Measurements from ENCODE around the gene DHODH. TPM values are rescaled to one million over a fixed set of nuclear protein-coding genes. Genes with fewer than 3 reads are reported as not detected.

Gene DHODH
- total and polyA plus RNA-seq, 2 donors (not counting 3 experiments of a cell fraction or from before 2014, with no cell fraction given), result 5.8 to 9.2 TPM

- no peak for FAIRE-seq
- Histone ChIP-seq H3K79me2 (ENCODE audit: control insufficient read depth, insufficient read depth, low read length) (no peaks in the 10 kb centered on the region), H3K9me3 (replicated peaks; ENCODE audit: control insufficient read depth, insufficient read depth, low read length) (no peaks in the 10 kb centered on the region), H3K4me3 (replicated peaks in 1 of 3; ENCODE audit: insufficient read depth in 1 of 3, low read depth in 1 of 3, low read length in 3 of 3) (no peak overlapping the region), H3K36me3 (ENCODE audit: control insufficient read depth in 2 of 2, extremely low read depth in 1 of 2, insufficient read depth in 2 of 2, low read length in 2 of 2) (no peaks in the 10 kb centered on the region), H3K27me3 (ENCODE audit: control insufficient read depth in 2 of 2, insufficient read depth in 2 of 2, low read length in 2 of 2) (no peaks in the 10 kb centered on the region), H3K9me1 (replicated peaks; ENCODE audit: control insufficient read depth, extremely low read depth, insufficient read depth, low read length) (no peaks in the 10 kb centered on the region), H4K20me1 (replicated peaks; ENCODE audit: control insufficient read depth, extremely low read depth, insufficient read depth, low read length) (no peaks in the 10 kb centered on the region), H3K4me1 (ENCODE audit: control insufficient read depth, extremely low read depth, insufficient read depth, low read length) (no peaks in the 10 kb centered on the region), H3K27ac (ENCODE audit: insufficient read depth, low read depth, low read length) (no peak overlapping the region), H3K4me2 (ENCODE audit: insufficient read depth, low read length) (no peak overlapping the region), H3K9ac (replicated peaks; ENCODE audit: extremely low read depth, insufficient read depth, low read length) (no peak overlapping the region), H2AFZ (ENCODE audit: low read depth, low read length) (no peak overlapping the region)
- TF ChIP-seq GATA2 (IDR thresholded peaks at IDR 0.05; ENCODE audit: insufficient read depth, insufficient read length, low read depth, low read length) (no peak), MAX (IDR thresholded peaks at IDR 0.05; ENCODE audit: insufficient read depth, insufficient read length) (no peak), FOS (IDR thresholded peaks at IDR 0.05; ENCODE audit: borderline replicate concordance, insufficient read depth, low read length) (no peak), POLR2A (IDR thresholded peaks at IDR 0.05; ENCODE audit: low read depth, low read length) (no peak), JUN (IDR thresholded peaks at IDR 0.05; ENCODE audit: borderline replicate concordance, insufficient read depth, insufficient read length, low read depth) (no peak), MYC (IDR thresholded peaks at IDR 0.05; ENCODE audit: low read depth, low read length) (no peak), POLR2AphosphoS5 (IDR thresholded peaks at IDR 0.05; ENCODE audit: insufficient read depth, low read depth, low read length) (no peak), CTCF (IDR thresholded peaks at IDR 0.05; ENCODE audit: extremely low read depth in 1 of 2, insufficient read depth in 1 of 2, low read depth in 1 of 2, low read length in 2 of 2) (no peak), EZH2 (IDR thresholded peaks at IDR 0.05; ENCODE audit: borderline replicate concordance, low read depth, low read length, severe bottlenecking) (no peak)
- dilution Hi-C loops (cut with MboI; ENCODE audit: extremely low pct_ligation_motif_present, low sequenced_read_pairs) (no loop called here), intact Hi-C loops (cut with micrococcal nuclease) (loop anchor here (10.0 kb wide), 1 partner anchor 1886 kb away; no protein-coding TSS in a partner anchor)
- POLR2A ChIA-PET, result no interaction called here
- BruUV-seq (replicated peaks), result no TSS peak
- CTCF ChIA-PET, result no interaction called here
- no peak for DNase-seq (ENCODE audit: low read depth, low spot score)
Measured at GRCh38 chr16:72068930-72069329, 60.4 kb downstream of the DHODH start.
